Posterior vena cava (tissue), 2 donors: Measurements from ENCODE around the gene OR1E2. TPM values are rescaled to one million over a fixed set of nuclear protein-coding genes. Genes with fewer than 3 reads are reported as not detected.
"Not testable (repeated sequence)": the region's sequence is repeated elsewhere in the genome, so short reads cannot be mapped to it uniquely, and the experiment has no call there.

Experiments
- DNase-seq: peaks from one replicate; pipeline ENCODE4 v3.0.0-alpha.2; 2020; ENCODE audit warnings: low spot score
- intact Hi-C, 2 donors: fragments of 100-400 bp; cut with DNase I; formaldehyde crosslinking; loops; one replicate each; pipeline versions ENCODE4 v1.14.1 to v1.14.2; 2022 to 2023
- long read RNA-seq, 2 donors: library from polyadenylated mRNA; unstranded; transcript quantifications; one replicate each; pipeline ENCODE4 v2.0.0, GENCODE V29; 2020 to 2021
- total RNA-seq, 2 donors: library from RNA; stranded (reverse); fragmentation: NEBNext Ultra II Directional; extraction: Animal tissue kit (Norgen Biotek cat#: 25700); gene quantifications; one replicate each; pipeline ENCODE4 v1.2.1, GENCODE V29; 2021
- donor health status: DM: yes; HTN: yes; CAD: no.
- donor health status: DM: yes; HTN: yes; CAD: no.

Gene OR1E2
- not detected for total RNA-seq
- long read RNA-seq, donor 1: 0 reads
- long read RNA-seq, donor 2: 0 reads

- no peak for DNase-seq
- intact Hi-C loops: no loop called here
These were observed at the start of gene OR1E2 for GRCh38 chr17:3433741-3434140. TSS of gene OR1E2 (minus strand) at chr17:3433841. CDS start at chr17:3433841, 0 bp downstream.

DNA sequence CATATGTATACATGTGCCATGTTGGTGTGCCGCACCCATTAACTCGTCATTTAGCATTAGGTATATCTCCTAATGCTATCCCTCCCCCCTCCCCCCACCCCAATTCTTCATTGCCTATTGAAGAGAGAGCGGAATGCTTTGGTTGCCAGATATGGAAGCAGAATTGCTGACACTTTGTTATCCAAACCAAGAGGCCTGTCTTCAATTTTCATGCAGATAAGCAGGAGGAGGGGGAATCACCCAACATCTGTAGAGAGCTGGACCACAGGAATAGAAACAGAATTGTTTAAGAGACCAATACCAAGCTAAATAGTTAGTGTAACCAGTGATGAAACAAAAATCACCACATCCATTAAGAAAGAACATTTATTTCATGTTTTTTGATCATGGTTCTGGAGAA lies 49.2 kb upstream of the OR1E2 start:
- intact Hi-C loops: no loop called here
- DNase-seq: no peak

GRCh38 chr17:3479988-3480387 lies 46.3 kb upstream of the OR1E2 start:
- intact Hi-C loops: no loop called here
- no peak for DNase-seq

DNA sequence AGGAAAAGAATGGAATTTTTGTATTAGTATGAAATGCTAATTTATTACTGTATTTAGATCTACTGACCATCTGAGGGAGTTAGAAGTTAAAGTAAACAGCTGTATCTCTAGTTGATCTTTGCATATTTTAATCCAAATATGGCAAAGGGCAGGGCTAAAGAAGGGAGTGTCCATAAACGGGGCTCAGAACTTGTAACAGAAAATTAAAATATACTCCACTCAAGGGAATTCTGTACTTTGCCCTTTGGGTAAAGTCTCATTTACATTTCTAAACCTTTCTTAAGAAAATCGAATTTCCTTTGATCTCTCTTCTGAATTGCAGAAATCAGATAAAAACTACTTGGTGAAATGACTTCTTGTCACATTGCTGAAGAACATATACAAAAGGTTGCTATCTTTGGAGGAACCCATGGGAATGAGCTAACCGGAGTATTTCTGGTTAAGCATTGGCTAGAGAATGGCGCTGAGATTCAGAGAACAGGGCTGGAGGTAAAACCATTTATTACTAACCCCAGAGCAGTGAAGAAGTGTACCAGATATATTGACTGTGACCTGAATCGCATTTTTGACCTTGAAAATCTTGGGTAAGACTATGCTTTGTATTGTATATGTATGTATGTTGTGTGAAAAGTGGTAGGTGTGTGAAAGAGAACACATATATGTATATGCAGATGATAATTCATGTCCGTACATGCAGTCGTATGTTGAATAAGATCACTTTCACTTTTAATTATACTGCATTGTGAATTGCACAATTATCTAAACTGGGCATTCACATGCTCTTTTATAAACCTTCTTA lies 42.4 kb upstream of the OR1E2 start, which contains the start of gene ASPA:
TSS of gene ASPA (plus strand) at position 186 of the 799 bp plus-strand sequence. CDS start at position 349, 163 bp downstream.
- DNase-seq: no peak
- intact Hi-C loops: no loop called here

DNA sequence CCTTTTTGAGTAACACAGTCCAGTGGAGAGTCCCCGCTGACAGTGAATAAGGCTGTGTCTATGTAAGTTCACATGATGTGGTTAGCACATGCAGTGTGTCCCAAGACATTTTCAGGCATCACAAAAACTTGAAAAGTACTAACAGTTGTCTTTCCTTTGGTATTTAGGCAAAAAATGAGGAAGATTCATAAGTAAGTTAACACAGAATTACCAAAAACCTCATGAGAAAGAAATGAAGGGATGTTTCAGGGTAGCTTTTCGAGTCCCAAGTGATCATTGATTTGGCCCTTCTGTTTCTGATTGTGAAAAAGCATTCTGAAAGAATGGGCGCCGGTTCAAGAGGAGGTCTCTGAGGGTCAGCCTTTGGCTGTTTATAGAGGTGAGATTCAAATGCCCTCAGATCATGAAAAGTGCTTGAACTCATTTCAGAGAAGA lies 41.6 kb upstream of the OR1E2 start:
- DNase-seq: no peak
- intact Hi-C loops: no loop called here

DNA sequence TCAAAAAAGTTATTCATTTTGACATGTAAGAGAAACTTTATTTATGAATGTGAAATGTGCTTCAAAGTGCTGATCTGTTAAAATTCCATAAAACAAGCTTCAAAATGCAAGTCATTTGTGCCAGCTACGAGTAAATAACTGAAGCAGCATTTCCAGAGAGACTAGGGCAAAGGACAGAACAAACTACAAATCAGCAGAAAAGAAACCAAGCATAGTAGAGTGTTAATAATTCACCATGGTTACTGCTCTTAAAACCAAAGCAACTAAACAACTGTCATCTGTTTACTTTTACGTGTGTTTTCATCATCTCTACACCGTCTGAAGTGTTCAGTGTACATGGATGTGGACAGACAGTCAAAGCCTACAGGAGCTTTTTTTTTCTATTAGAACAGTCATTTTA lies 40.6 kb upstream of the OR1E2 start:
- no peak for DNase-seq
- intact Hi-C loops: no loop called here

GRCh38 chr17:3472137-3472536 lies 38.5 kb upstream of the OR1E2 start:
- intact Hi-C loops: no loop called here

GRCh38 chr17:3471599-3471998 lies 38.0 kb upstream of the OR1E2 start, which contains the start of gene SPATA22:
TSS of gene SPATA22 (minus strand) at chr17:3471819. CDS start at chr17:3469325, 2,494 bp downstream.
- no peak for DNase-seq
- intact Hi-C loops: no loop called here

More at GRCh38 chr17:3472137-3472536, 38.5 kb upstream of the OR1E2 start:
- DNase-seq: no peak

- no peak for DNase-seq
- intact Hi-C loops: no loop called here
These were observed 35.9 kb upstream of the OR1E2 start for GRCh38 chr17:3469529-3469928.

GRCh38 chr17:3466355-3466754 lies 32.7 kb upstream of the OR1E2 start:
- intact Hi-C loops: not testable (repeated sequence)

DNA sequence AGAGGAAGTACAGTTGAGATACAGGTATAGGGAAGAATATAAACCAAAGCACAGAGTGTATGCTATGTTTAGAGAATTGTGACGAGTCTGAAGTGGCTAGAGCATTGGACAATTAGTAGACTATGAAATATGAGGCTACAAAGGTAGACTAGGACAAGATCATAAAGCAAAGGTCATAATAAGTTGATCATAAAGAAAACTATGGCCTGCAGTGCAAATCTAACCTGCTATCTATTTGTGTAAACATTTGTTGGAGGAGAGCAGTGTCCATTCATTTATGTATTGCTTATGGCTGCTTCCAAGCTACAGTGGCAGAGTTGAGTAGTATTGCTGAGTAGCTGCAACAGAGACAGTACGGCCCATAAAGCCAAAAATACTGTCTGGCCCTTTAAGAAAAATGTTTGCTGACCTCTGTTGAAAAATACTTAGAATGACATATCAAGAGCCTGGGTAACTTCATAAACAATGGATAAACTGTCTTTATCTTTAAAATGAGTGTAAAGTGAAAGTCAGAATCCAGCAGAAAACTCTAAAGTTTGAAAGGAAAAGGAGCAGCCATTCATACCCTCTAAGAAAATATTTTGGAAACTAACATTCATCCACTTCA lies 14.5 kb upstream of the OR1E2 start:
- no peak for DNase-seq
- intact Hi-C loops: no loop called here

More at GRCh38 chr17:3466355-3466754, 32.7 kb upstream of the OR1E2 start:
- DNase-seq: not testable (repeated sequence)

GRCh38 chr17:3447625-3448024 lies 14.0 kb upstream of the OR1E2 start:
- intact Hi-C loops: no loop called here
- DNase-seq: no peak

GRCh38 chr17:3440451-3440850 lies 6.8 kb upstream of the OR1E2 start:
- DNase-seq: no peak
- intact Hi-C loops: no loop called here

DNA sequence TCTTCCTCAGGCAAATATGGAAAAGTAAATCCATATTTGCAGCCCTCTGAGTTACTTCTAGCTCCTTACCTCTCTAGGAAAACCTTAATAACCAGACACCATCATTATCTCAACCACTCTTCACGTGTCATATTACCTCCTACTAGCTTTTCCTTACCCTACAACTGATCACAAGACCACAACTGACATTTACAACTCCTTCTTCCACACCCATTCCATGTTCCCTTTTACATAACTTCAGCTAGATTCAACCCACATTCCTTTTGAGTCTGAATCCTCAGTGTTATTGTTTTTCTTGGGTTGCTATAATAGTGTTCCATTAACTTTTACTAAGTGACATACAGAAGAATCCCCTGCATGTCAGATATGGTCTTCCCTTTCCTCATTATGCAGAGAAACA lies 4.7 kb upstream of the OR1E2 start:
- intact Hi-C loops: no loop called here
- no peak for DNase-seq

- DNase-seq, intact Hi-C loops: not testable (repeated sequence)
These were observed 426 bp downstream of the OR1E2 start for GRCh38 chr17:3433215-3433614.

GRCh38 chr17:3418222-3418621 lies 15.4 kb downstream of the OR1E2 start:
- DNase-seq: no peak
- intact Hi-C loops: no loop called here

GRCh38 chr17:3415610-3416009 lies 18.0 kb downstream of the OR1E2 start:
- intact Hi-C loops: no loop called here
- no peak for DNase-seq

DNA sequence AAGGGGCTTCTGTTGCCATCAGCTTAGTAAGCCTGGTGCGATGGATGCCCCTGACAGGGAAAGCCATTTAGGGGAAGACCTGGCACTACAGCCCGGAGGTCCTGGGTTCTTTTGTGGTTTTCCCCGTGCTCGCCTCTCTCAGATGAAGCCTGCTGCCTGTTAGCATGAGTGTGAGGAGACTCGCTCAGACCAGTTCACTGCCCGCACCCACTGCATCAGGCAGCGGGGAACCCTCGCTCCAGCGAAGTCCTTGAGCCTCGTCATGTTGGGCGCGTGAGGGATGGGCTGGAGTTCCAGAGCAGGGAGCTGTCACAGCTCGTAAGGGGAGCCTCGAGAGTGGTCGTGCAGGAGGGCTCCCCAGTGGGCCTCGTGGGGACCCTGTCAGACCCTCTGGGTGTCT lies 21.4 kb downstream of the OR1E2 start:
- intact Hi-C loops: not testable (repeated sequence)

DNA sequence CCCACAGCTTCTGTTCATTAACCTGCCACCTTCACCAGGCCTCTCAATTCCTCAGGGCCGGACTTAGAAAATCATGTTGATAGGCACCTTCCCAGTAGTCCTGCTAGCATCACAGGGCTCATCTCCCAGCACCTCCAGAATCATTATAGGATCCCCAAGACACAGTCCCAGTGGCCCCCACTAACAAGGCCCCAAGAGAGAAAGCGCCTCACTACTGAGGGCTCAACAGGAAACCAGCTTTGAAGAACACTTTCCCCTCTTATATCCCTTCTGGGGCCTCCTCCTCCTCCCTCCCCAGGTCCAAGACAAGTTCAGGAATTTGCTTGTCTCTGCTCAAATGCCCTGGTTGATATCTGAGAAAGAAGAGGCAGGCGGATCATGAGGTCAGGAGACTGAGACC lies 22.6 kb downstream of the OR1E2 start, which contains the start of gene OR3A3:
TSS of gene OR3A3 (plus strand) at position 301 of the 400 bp plus-strand sequence.
- no peak for DNase-seq
- intact Hi-C loops: no loop called here

More for the DNA sequence above, 21.4 kb downstream of the OR1E2 start:
- not testable (repeated sequence) for DNase-seq

DNA sequence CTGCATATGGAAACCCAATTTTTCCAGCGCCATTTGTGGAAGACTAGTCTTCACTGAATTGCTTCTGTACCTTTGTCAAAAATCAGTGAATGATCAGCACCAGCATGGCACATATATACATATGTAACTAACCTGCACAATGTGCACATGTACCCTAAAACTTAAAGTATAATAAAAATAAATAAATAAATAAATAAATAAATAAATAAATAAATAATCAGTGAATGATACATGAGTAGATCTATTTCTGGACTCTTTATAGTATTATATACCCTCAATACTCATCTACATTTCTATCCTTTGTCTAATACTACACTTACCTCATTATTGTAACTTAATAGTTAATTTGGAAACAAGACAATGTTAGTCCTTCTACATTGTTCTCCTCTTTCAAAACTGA lies 29.8 kb downstream of the OR1E2 start:
- DNase-seq, intact Hi-C loops: not testable (repeated sequence)
